ENCODE results near the gene SLFN12L. TPM values are rescaled to one million over a fixed set of nuclear protein-coding genes. Genes with fewer than 3 reads are reported as not detected.

Gene SLFN12L
- polyA plus RNA-seq, 1 donor (not counting 4 experiments of a cell fraction or from before 2014, with no cell fraction given): 0.09 TPM

GRCh38 chr17:35448899-35449227 lies 88.6 kb downstream of the SLFN12L start:
- Histone ChIP-seq H3K9ac (ENCODE audit: control insufficient read depth, extremely low read depth, insufficient read depth, low read length) (no peak overlapping the region), H3K27me3 (ENCODE audit: control insufficient read depth, extremely low read depth, insufficient read depth, low read length) (peaks cover 33% of the 10 kb centered on the region), H3K27ac (ENCODE audit: control insufficient read depth, insufficient read depth, low read length) (no peak overlapping the region), H3K4me2 (ENCODE audit: control insufficient read depth, extremely low read depth, insufficient read depth, low read depth, low read length) (peak overlapping the region; percentile 81), H3K4me3 (ENCODE audit: control insufficient read depth in 2 of 3, extremely low read depth in 1 of 3, insufficient read depth in 2 of 3, low read depth in 1 of 3, low read length in 3 of 3) (peak overlapping the region in 2 of 3 experiments; percentile 67 to 68), H3K9me1 (ENCODE audit: control insufficient read depth, extremely low read depth, insufficient read depth, low read length) (no peaks in the 10 kb centered on the region), H3K4me1 (ENCODE audit: control insufficient read depth, extremely low read depth, insufficient read depth, low read length) (no peaks in the 10 kb centered on the region), H3K9me3 (ENCODE audit: control insufficient read depth, low read depth, low read length) (no peaks in the 10 kb centered on the region), H4K20me1 (ENCODE audit: control insufficient read depth, extremely low read depth, insufficient read depth, low read length) (no peaks in the 10 kb centered on the region), H3K36me3 (ENCODE audit: control insufficient read depth in 2 of 2, extremely low read depth in 1 of 2, insufficient read depth in 2 of 2, low read length in 2 of 2) (no peaks in the 10 kb centered on the region), H3K79me2 (ENCODE audit: control insufficient read depth, insufficient read depth, low read length) (no peaks in the 10 kb centered on the region), H2AFZ (ENCODE audit: control insufficient read depth, low read length) (peak overlapping the region; percentile 84)
- DNase-seq (ENCODE audit: low read depth, low spot score) (no peak), FAIRE-seq (no peak)
- dilution Hi-C loops (cut with MboI; ENCODE audit: extremely low pct_ligation_motif_present, low sequenced_read_pairs): no loop called here
- TF ChIP-seq CTCF (optimal IDR thresholded peaks at IDR 0.05 in 1 of 3, IDR thresholded peaks at IDR 0.05 in 1 of 3, conservative IDR thresholded peaks at IDR 0.05 in 1 of 3; ENCODE audit: extremely low read depth in 1 of 3, insufficient read depth in 2 of 3, low read length in 3 of 3) (no peak), EZH2 (IDR thresholded peaks at IDR 0.05; ENCODE audit: low read length) (no peak)

DNA sequence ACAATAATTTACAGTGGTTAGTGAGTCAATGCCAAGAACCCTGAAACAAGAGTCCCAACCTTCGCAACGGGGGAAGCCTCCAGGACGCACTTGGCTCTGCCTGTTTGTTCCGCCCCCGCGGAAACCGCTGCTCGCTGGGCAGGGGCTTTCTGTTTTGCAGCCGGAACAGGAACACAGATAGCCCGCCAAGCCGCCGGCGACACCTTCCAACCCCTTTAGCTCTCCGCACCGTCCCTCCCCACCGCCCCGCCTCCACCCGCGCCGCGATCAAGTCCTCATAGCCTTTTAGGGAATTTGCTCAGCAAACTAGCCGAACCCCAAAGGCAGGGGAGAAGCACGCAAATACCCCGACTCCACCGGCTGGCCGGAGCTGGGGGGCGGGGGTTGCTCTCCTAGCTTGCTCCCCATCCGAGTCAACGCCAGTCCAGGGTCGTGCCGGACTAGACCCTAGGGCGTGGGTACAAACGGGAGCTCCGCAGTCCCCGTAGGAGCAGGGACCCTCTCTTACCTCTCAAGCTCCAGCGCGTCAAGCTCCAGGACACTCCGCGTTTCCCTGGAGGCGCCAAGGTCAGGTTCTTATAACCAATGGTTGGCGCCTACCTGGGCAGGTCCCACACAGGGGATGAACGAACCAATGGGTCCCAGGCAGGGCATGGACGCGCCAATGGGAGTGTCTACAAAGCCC lies 89.1 kb downstream of the SLFN12L start, which contains the start of gene SLFN13:
SLFN13 (minus strand) TSS at position 553 of the 685 bp plus-strand sequence. CDS start 3,086 bp downstream, outside the sequence.
- Histone ChIP-seq H2AFZ (ENCODE audit: control insufficient read depth, low read length) (peak within 1 kb of the TSS; percentile 84), H3K27ac (ENCODE audit: control insufficient read depth, insufficient read depth, low read length) (no peak within 1 kb of the TSS), H3K4me3 (ENCODE audit: control insufficient read depth in 2 of 3, extremely low read depth in 1 of 3, insufficient read depth in 2 of 3, low read depth in 1 of 3, low read length in 3 of 3) (peak within 1 kb of the TSS; percentile 38 to 68 (median 67)), H3K36me3 (ENCODE audit: control insufficient read depth in 2 of 2, extremely low read depth in 1 of 2, insufficient read depth in 2 of 2, low read length in 2 of 2) (no peaks in the 10 kb centered on the region), H3K9me3 (ENCODE audit: control insufficient read depth, low read depth, low read length) (no peaks in the 10 kb centered on the region), H3K79me2 (ENCODE audit: control insufficient read depth, insufficient read depth, low read length) (no peaks in the 10 kb centered on the region), H3K9ac (ENCODE audit: control insufficient read depth, extremely low read depth, insufficient read depth, low read length) (peak within 1 kb of the TSS; percentile 19), H3K4me1 (ENCODE audit: control insufficient read depth, extremely low read depth, insufficient read depth, low read length) (no peaks in the 10 kb centered on the region), H3K4me2 (ENCODE audit: control insufficient read depth, extremely low read depth, insufficient read depth, low read depth, low read length) (peak within 1 kb of the TSS; percentile 81), H4K20me1 (ENCODE audit: control insufficient read depth, extremely low read depth, insufficient read depth, low read length) (no peaks in the 10 kb centered on the region), H3K27me3 (ENCODE audit: control insufficient read depth, extremely low read depth, insufficient read depth, low read length) (peaks cover 33% of the 10 kb centered on the region), H3K9me1 (ENCODE audit: control insufficient read depth, extremely low read depth, insufficient read depth, low read length) (no peaks in the 10 kb centered on the region)
- TF ChIP-seq CTCF (optimal IDR thresholded peaks at IDR 0.05 in 1 of 3, IDR thresholded peaks at IDR 0.05 in 1 of 3, conservative IDR thresholded peaks at IDR 0.05 in 1 of 3; ENCODE audit: extremely low read depth in 1 of 3, insufficient read depth in 2 of 3, low read length in 3 of 3) (no peak), EZH2 (IDR thresholded peaks at IDR 0.05; ENCODE audit: low read length) (no peak)
- dilution Hi-C loops (cut with MboI; ENCODE audit: extremely low pct_ligation_motif_present, low sequenced_read_pairs): no loop called here
- FAIRE-seq (peak; percentile 73), DNase-seq (ENCODE audit: low read depth, low spot score) (peak; percentile 17)

Data from keratinocyte (primary cell).